ENCODE results near the gene TRMT1.

GRCh38 chr19:13149628-13150186 lies 33.2 kb upstream of the TRMT1 start:
- TF ChIP-seq CTCF (IDR thresholded peaks at IDR 0.05) = no peak
- no peak for TF ChIP-seq POLR2AphosphoS5 (IDR thresholded peaks at IDR 0.05)
- TF ChIP-seq POLR2A (IDR thresholded peaks at IDR 0.05) = no peak
- TF ChIP-seq EP300 (IDR thresholded peaks at IDR 0.05) = no peak

Measured in gastroesophageal sphincter (tissue), 3 donors.